IPS DF 6.9 (cell line): ENCODE results near the gene LRRC14B.

Experiments used
- DNase-seq: peaks from one replicate; pipeline ENCODE4 v3.0.0-alpha.2; 2013; ENCODE audit warnings: low read depth, low spot score
- H3K27ac ChIP-seq: one replicate; pipeline ENCODE4 v1.5.1; 2013; ENCODE audit warnings: low read length, control low read depth
- H3K27me3 ChIP-seq: 2 replicates; pipeline ENCODE4 v1.6.1; 2013; ENCODE audit warnings: mild to moderate bottlenecking, low read length; ENCODE audit not compliant: control insufficient read depth, insufficient read depth
- H3K36me3 ChIP-seq: 2 replicates; pipeline ENCODE4 v1.6.1; 2013; ENCODE audit warnings: low read length; ENCODE audit not compliant: control insufficient read depth, insufficient read depth
- H3K4me1 ChIP-seq: 2 replicates; pipeline ENCODE4 v1.6.1; 2013; ENCODE audit warnings: low read length; ENCODE audit not compliant: control insufficient read depth, insufficient read depth
- H3K4me3 ChIP-seq: 2 replicates; pipeline ENCODE4 v1.5.1; 2013; ENCODE audit warnings: mild to moderate bottlenecking, low read length
- H3K9me3 ChIP-seq: 2 replicates; pipeline ENCODE4 v1.6.1; 2013; ENCODE audit warnings: low read length, inconsistent platforms; ENCODE audit not compliant: control insufficient read depth, insufficient read depth
- WGBS: extraction: QIAGEN DNeasy Blood & Tissue Kit; methylation state at CpG from one replicate; pipeline ENCODE4 v1.1.7; 2013; ENCODE audit warnings: mixed read lengths, missing lambda C conversion rate; ENCODE audit not compliant: insufficient read length, insufficient coverage; 5-methylcytosine and 5-hydroxymethylcytosine counted together

The LRRC14B gene

DNA sequence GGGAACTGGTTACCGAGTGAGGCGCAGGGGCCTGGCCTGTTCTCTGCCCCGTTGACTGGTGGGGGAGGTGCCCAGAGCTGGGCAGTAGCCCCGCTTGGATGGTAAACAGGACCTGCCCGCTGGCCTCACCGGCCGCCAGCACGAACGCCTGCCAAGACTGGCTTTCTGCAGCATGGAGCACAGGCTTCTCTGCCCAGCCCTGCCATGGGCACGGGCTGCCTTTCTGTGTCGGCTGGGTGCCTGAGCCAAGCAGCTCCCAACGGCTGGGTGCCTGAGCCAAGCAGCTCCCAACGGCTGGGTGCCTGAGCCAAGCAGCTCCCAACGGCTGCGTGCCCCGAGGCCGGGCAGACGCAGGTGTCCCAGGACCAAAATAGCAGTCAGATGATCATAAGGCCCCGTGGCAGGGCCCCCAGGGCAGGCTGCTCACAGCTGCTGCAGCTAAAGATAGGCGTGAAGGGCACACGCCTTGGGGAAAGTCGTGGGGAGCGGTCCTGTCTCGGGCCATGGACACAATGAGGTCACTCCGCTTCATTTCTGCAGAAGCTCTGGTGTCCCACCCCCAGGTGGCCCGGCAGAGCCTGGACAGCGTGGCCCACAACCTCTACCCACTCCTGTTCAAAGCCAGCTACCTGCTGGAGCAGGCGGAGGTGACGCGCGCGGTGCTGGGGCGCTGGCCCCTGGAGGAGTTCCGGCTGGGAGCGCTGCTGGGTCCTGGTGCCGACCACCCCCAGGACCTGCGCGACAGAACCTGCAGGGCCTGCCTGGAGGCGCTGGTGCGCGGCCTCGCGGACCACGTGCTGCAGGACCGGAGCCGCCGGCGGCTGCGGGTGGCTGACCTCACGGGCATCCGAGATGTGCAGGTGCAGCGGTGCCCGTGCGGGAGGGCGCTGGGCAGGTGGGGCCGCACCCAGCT is at the start of gene LRRC14B:
LRRC14B (plus strand) TSS at position 460 of the 913 bp plus-strand sequence; CDS start at position 504, 44 bp downstream.
- Histone ChIP-seq H3K9me3 (no peaks in the 10 kb centered on the region), H3K27me3 (no peaks in the 10 kb centered on the region), H3K4me3 (no peak within 1 kb of the TSS), H3K4me1 (peaks cover 3% of the 10 kb centered on the region), H3K36me3 (no peaks in the 10 kb centered on the region), H3K27ac (no peak within 1 kb of the TSS)
- WGBS: no CpG with 5 or more reads among the region's 56 CpGs
- no peak for DNase-seq

GRCh38 chr5:141761-142160 is 49.5 kb upstream of the LRRC14B start:
- Histone ChIP-seq H3K27ac (no peak overlapping the region), H3K9me3 (0 out of 2 replicates have a peak, but pooled peaks cover under 1% of the 10 kb centered on the region), H3K4me1 (peaks cover 2% of the 10 kb centered on the region), H3K27me3 (no peaks in the 10 kb centered on the region), H3K4me3 (no peak overlapping the region), H3K36me3 (peaks cover 37% of the 10 kb centered on the region)
- WGBS: no CpG with 5 or more reads among the region's 12 CpGs
- DNase-seq: no peak

- Histone ChIP-seq H3K4me3 (no peak overlapping the region), H3K27me3 (no peaks in the 10 kb centered on the region), H3K9me3 (peaks cover 3% of the 10 kb centered on the region; the same call in 1 of the 2 replicates), H3K27ac (no peak overlapping the region), H3K36me3 (peaks cover 42% of the 10 kb centered on the region), H3K4me1 (peaks cover 2% of the 10 kb centered on the region)
- 100% methylated on average over 1 of the region's 18 CpGs for WGBS
- no peak for DNase-seq
Measured at GRCh38 chr5:142246-142810, 49.0 kb upstream of the LRRC14B start.

GRCh38 chr5:143041-143440 is 48.3 kb upstream of the LRRC14B start:
- WGBS: no CpG with 5 or more reads among the region's 17 CpGs
- peaks cover 2% of the 10 kb centered on the region for H3K4me1 ChIP-seq
- DNase-seq: no peak
- no peak overlapping the region for H3K4me3 ChIP-seq
- no peaks in the 10 kb centered on the region for H3K27me3 ChIP-seq
- H3K36me3 ChIP-seq: peaks cover 43% of the 10 kb centered on the region
- peaks cover 3% of the 10 kb centered on the region; the same call in 1 of the 2 replicates for H3K9me3 ChIP-seq
- H3K27ac ChIP-seq: no peak overlapping the region

- Histone ChIP-seq H3K36me3 (peaks cover 37% of the 10 kb centered on the region), H3K4me1 (no peaks in the 10 kb centered on the region), H3K4me3 (no peak overlapping the region), H3K27ac (no peak overlapping the region), H3K9me3 (peaks cover 3% of the 10 kb centered on the region; the same call in 1 of the 2 replicates), H3K27me3 (no peaks in the 10 kb centered on the region)
- no CpG with 5 or more reads among the region's 8 CpGs for WGBS
- no peak for DNase-seq
Measured at GRCh38 chr5:144941-145340, 46.4 kb upstream of the LRRC14B start.

DNA sequence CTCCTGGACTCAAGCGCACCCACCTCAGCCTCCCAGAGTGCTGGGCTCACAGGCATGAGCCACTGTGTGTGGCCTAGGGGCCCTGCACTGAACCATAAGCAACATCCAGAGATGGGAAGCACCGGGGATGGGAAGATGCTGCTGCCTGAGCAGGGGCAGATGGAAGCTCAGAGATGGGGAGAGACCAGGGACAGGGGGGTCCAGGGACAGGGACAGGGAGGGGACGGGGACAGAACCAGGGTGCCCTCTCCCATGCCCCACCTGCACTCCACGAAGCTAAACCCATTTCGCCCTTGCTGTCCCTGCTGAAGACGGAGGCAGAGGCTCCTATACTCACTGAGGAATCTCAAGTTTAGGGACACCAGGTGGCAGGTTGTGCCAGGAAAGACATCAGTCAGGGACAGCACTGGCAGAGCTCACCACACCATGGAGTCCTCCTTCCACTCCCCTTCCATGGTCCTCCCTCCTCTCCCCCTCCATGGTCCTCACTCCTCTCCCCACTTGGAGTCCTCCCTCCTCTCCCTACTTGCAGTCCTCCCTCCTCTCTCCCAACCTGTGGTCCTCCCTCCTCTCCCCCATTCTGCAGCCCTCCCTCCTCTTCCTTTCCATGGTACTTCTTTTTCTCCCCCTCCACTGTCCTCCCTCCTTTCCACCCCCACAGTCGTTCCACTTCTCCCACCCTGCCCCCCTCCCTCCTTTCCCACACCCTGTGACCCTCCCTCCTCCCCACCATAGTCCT is 45.5 kb upstream of the LRRC14B start:
- Histone ChIP-seq H3K4me3 (no peak overlapping the region), H3K27me3 (no peaks in the 10 kb centered on the region), H3K27ac (no peak overlapping the region), H3K9me3 (peaks cover 3% of the 10 kb centered on the region; the same call in 1 of the 2 replicates), H3K4me1 (no peaks in the 10 kb centered on the region), H3K36me3 (peaks cover 31% of the 10 kb centered on the region)
- no CpG with 5 or more reads among the region's 7 CpGs for WGBS
- DNase-seq: no peak

- no CpG with 5 or more reads among the region's 1 CpG for WGBS
- no peaks in the 10 kb centered on the region for H3K27me3 ChIP-seq
- H3K9me3 ChIP-seq: peaks cover 3% of the 10 kb centered on the region; the same call in 1 of the 2 replicates
- H3K36me3 ChIP-seq: peaks cover 24% of the 10 kb centered on the region
- H3K4me3 ChIP-seq: no peak overlapping the region
- no peak for DNase-seq
- H3K27ac ChIP-seq: no peak overlapping the region
- H3K4me1 ChIP-seq: no peaks in the 10 kb centered on the region
Measured at GRCh38 chr5:147751-148150, 43.5 kb upstream of the LRRC14B start.

DNA sequence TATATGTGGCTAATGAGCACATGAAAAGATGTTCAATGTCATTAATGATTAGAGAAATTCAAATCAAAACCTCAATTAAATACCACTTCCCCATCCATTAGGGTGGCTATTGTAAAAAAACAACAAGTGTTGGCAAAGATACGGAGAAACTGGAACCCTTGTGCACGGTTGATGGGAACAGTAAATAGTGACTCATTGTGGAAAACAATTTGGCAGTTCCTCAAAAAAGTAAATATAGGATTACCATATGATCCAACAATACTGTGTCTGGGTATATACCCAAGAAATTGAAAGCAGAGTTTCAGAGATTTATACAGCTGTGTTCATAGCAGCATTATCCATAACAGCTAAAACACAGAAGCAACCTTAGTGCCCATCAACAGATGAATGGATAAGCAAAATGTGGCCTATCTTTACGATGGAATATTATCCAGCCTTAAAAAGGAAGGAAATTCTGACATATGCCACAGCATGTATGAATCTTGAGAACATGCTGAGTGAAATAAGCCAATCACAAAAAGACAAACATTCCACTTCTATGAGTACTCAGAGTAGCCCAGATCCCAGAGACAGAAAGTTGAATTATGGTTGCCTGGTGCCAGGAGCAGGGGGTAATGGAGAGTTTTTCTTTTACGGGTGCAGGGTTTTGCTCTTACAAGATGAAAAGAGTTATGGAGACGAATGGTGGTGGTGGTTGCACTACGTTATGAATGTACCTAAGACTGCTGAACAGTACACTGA is 41.4 kb upstream of the LRRC14B start:
- H3K36me3 ChIP-seq: peaks cover 24% of the 10 kb centered on the region
- no CpG with 5 or more reads among the region's 6 CpGs for WGBS
- no peaks in the 10 kb centered on the region for H3K4me1 ChIP-seq
- no peak for DNase-seq
- H3K9me3 ChIP-seq: peaks cover 3% of the 10 kb centered on the region; the same call in 1 of the 2 replicates
- no peaks in the 10 kb centered on the region for H3K27me3 ChIP-seq
- no peak overlapping the region for H3K27ac ChIP-seq
- H3K4me3 ChIP-seq: no peak overlapping the region

DNA sequence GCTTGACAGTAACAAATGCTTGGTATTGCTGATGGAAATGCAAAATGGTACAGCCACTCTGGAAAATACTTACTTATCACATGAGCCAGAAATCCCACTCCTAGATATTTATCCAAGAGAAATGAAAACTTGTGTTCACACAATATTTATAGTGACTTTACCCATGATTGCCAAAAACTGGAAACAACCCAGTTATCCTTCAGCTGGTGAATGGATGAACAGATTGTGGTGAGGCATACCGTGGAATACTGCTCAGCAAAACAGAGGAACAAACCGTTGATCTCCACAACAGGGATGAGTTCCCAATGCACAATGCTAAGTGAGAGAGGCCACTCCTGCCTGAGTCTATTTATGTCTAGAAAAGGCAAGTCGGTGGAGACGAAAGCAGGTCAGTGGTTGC is 40.5 kb upstream of the LRRC14B start:
- Histone ChIP-seq H3K4me3 (no peak overlapping the region), H3K36me3 (peaks cover 28% of the 10 kb centered on the region), H3K27ac (no peak overlapping the region), H3K27me3 (no peaks in the 10 kb centered on the region), H3K4me1 (no peaks in the 10 kb centered on the region), H3K9me3 (peaks cover 3% of the 10 kb centered on the region; the same call in 1 of the 2 replicates)
- no peak for DNase-seq
- no CpG with 5 or more reads among the region's 4 CpGs for WGBS

- H3K36me3 ChIP-seq: peaks cover 33% of the 10 kb centered on the region
- H3K9me3 ChIP-seq: no peaks in the 10 kb centered on the region
- no peak overlapping the region for H3K27ac ChIP-seq
- no peaks in the 10 kb centered on the region for H3K4me1 ChIP-seq
- no peaks in the 10 kb centered on the region for H3K27me3 ChIP-seq
- no peak for DNase-seq
- no peak overlapping the region for H3K4me3 ChIP-seq
- WGBS: no CpG with 5 or more reads among the region's 6 CpGs
Measured at GRCh38 chr5:152077-152476, 39.2 kb upstream of the LRRC14B start.
